GM21717 (cell line): Measurements from ENCODE around the gene MYO15B.

Experiments
- ATAC-seq: cut with Tn5 transposase; IDR thresholded peaks from one replicate; pipeline ENCODE4 v1.9.1; 2021; ENCODE audit warnings: mild to moderate bottlenecking, moderate library complexity; ENCODE audit not compliant: unreplicated experiment

The MYO15B gene

GRCh38 chr17:75658237-75658636, 70.6 kb downstream of the MYO15B start:
- ATAC-seq, result no peak

DNA sequence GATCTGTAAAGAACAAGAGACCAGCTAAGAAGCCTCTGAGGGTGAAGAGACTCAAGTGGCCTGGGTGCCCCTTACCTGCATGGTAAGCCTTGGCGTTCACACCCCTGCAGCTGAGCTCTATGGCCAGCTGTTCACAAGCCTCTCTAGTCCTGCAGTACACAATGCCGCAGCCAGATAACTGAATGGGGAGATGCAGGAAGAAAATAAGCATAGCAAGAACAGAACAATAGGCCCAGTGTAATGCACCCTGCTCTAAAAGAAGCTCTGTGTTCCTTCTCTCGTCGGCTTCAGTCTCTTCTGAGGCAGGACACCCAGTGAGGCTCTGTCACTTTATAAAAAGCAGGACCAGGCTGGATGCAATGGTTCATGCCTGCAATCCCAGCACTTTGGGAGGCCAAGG, 73.9 kb downstream of the MYO15B start:
- ATAC-seq, result no peak

DNA sequence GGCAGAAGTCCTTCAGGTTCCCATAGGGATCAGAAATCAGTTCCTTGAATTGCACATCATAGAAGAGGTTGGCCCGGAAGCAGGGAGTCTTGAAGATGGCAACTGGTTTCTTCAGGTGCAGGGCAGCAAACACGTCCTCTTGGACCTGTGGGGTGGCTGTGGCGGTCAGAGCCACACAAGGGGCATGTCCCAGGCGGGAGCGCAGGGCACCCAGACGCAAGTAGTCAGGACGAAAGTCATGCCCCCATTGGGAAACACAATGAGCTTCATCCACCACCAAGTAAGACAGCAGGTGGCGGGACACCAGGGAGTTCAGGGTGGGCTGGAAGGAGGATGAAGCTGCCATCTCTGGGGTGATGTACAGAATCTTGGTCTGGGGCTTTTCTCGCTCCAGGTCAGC, 74.9 kb downstream of the MYO15B start:
- no peak for ATAC-seq

- ATAC-seq, result peak; percentile 62
Observed at GRCh38 chr17:75664099-75664549, 76.5 kb downstream of the MYO15B start.

DNA sequence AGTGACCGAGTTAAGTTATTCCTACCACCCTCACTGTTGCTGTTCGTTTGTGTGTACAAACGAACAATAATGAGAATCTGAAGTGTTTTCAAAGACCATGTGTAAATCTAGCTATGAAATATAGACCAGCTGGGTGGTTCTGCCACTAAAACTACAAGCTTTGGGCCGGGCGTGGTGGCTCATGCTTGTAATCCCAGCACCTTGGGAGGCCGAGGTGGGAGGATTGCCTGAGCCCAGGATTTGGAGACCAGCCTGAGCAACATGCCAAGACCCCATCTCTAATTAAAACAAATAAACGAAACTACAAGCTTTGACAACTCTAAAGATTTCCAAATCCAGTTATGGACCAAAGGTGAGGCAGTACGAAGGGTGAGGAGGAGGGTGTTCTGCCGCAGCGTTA, 78.4 kb downstream of the MYO15B start:
- no peak for ATAC-seq

- peak; percentile 60 for ATAC-seq
Observed at GRCh38 chr17:75666959-75667790, 79.6 kb downstream of the MYO15B start, which contains the start of the genes RECQL5 and SAP30BP. TSS of gene RECQL5 (minus strand) at chr17:75667154. CDS start at chr17:75666557, 597 bp downstream. TSS of gene SAP30BP (plus strand) at chr17:75667338. CDS start at chr17:75667373, 35 bp downstream.

DNA sequence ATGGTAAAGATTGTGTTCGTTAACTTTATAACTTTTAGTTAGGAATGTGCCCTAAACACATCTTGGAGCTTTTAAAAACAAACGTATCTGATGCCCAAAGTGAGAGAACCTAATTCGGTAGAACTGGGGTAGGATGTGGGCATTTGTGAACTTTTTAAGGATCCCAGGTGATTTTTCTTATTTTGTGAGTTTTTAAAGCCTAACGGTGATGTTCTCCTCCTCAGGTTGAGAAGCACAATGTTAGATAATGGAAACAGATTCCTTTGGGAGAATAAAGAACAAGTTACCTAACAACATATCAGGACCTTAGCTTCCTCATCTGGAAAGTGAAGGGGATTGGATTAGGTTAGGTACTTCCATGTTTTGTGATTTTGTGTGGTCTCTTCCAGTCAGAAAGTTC, 80.2 kb downstream of the MYO15B start:
- ATAC-seq, result no peak

GRCh38 chr17:75668489-75668888, 80.9 kb downstream of the MYO15B start:
- ATAC-seq, result no peak

DNA sequence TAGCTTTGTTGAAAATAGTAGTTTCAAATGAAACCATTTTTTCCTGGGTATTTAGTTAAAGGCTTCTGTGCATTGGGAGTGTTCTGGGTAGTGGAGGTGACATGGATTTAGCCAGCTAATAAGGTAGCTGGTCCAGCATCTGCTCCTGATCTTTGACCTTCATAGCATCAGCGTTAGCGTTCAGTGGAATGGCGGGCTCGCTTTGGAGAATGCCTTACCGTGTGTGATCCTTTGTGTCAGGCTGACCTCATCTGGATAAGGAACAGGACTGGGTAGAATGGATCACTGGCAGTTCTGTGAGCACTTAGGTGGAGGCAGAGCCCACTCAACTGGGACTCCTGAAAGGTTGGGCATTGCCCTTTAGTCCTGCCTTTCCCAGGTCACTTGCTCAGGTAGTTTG, 83.3 kb downstream of the MYO15B start:
- ATAC-seq, result no peak

DNA sequence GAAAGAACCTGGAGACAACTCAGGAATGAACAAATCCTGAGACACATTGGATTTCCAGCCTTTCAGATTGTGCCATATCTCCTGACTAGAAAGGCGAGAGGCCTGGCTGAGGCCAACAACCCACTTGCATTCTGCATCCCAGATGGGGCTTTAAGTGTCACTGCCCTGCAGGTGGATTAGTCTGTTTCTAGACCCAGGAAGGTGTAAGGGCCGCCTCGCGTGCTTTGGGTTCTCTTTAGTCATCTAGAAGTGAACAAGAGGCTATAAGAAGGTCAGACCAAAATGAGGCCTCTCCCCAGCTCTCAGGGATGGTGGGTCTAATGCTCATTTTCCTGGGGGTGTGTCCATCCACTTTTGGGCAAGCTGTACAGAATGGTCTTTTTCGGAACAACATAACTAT, 84.4 kb downstream of the MYO15B start:
- no peak for ATAC-seq

DNA sequence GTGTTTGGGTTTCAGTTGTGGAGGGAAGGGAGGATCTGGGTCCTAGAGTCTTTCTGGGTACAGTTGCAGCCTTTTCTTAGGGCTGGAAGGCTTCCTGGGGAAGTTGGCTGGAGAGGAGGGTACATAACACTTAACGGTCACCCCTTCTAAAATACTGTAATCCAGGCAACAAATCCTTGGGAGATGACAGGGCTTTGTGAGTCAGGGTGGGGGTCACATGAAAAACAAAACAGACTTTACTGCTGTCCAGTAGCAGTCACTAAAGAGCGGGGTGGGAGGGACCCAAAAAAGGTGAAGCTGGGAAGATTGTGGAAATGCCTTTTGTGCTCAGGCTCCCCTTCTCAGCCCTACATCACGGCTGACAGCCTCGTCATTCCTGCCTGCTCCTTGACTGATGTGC, 85.9 kb downstream of the MYO15B start:
- no peak for ATAC-seq
